Measurements from ENCODE around the gene PARD6G.
A peak's percentile ranks its signal among the peaks of the same experiment; 100 is the strongest.
"Not testable (repeated sequence)": the region's sequence is repeated elsewhere in the genome, so short reads cannot be mapped to it uniquely, and the experiment has no call there.

Gene PARD6G

GRCh38 chr18:80172056-80172455 lies 75.3 kb downstream of the PARD6G start:
- DNase-seq (ENCODE audit: low read depth in 2 of 2) = no peak

- DNase-seq (ENCODE audit: low read depth in 2 of 2) = peak; percentile 28 to 53
Observed at GRCh38 chr18:80171054-80171872, 76.1 kb downstream of the PARD6G start.

- no peak for DNase-seq (ENCODE audit: low read depth in 2 of 2)
Observed at GRCh38 chr18:80170395-80171053, 76.8 kb downstream of the PARD6G start.

DNA sequence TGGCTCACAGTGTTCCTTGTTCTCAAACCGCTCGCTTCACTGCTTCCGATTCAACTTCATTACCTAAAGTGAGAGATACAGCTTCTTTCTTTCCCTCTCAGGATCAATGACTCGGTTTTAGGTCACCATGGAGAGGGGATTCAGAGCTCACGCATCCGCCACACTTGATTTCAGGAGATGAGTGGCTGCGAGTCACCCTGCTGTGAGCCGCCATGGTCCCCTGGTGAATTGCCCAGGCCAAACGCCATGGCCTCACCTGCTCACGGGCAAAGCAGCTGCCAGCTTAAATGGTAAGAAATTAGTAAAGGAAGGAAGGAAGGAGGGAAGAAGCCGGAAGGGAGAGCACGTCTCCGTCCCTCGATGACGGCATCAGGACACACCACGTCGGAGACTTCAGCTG lies 77.7 kb downstream of the PARD6G start:
- no peak for DNase-seq (ENCODE audit: low read depth in 2 of 2)

DNA sequence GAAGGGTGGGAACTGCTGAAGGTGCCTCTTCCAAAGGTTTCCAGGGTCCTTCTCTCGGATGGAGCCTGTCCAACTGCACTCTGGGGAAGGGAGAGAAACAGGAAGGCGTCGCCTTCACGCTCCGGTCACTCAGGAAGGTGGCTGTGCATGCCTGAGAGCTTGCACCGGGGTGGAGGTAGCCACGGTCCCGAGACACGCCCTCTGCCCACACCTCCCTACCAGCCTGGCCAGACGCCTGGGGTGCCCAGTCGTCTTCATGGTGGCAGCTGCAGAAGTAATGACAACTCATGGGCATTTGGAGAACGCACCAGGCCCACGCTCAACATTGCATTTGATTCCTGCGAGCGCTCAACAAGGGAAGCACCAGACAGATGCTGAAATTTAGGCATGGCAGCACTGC lies 78.3 kb downstream of the PARD6G start:
- no peak for DNase-seq (ENCODE audit: low read depth in 2 of 2)

DNA sequence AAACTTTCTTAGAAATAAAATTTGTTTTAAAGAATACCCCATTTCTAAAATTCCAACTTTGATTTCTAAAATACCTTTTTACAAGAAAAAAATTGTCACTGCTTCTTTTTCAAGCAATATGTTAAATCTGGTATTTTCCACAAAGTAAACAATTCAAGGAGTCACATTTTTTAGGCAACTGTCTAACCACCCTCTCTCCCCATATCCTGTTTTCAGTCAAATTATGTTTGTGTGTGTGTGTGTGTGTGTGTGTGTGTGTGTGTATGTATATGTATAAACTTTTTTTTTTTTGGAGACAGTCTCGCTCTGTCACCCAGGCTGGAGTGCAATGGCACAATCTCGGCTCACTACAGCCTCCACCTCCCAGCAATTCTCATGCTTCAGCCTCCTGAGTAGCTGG lies 79.0 kb downstream of the PARD6G start:
- DNase-seq (ENCODE audit: low read depth in 2 of 2) = no peak

- no peak for DNase-seq (ENCODE audit: low read depth in 2 of 2)
Observed at GRCh38 chr18:80167931-80168330, 79.4 kb downstream of the PARD6G start.

- no peak for DNase-seq (ENCODE audit: low read depth in 2 of 2)
Observed at GRCh38 chr18:80167331-80167730, 80.0 kb downstream of the PARD6G start.

GRCh38 chr18:80166725-80167124 lies 80.6 kb downstream of the PARD6G start:
- no peak for DNase-seq (ENCODE audit: low read depth in 2 of 2)

GRCh38 chr18:80166240-80166639 lies 81.1 kb downstream of the PARD6G start:
- no peak for DNase-seq (ENCODE audit: low read depth in 2 of 2)

DNA sequence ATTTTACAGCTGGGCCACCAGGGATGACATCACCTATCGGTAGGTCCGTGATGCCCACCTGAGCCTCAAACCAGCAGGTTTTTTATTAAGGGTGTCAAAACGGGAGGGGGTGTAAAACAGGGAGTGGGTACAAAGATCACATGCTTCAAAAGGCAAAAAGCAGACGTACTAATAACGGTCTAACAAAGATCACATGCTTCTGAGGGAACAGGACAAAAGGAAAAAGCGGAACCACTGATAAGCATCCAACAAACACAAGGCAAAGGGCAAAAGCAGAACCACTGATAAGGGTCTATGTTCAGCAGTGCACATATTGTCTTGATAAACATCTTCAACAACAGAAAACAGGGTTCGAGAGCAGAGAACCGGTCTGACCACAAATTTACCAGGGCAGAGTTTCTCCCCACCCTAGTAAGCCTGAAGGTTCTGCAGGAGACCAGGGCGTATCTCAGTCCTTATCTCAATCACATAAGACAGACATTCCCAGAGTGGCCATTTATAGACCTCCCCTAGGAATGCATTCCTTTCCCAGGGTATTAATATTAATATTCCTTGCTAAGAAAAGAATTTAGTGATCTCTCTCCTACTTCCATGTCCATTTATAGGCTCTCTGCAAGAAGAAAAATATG lies 82.5 kb downstream of the PARD6G start:
- DNase-seq (ENCODE audit: low read depth in 2 of 2) = not testable (repeated sequence)

- DNase-seq (ENCODE audit: low read depth in 2 of 2) = no peak
Observed at GRCh38 chr18:80163183-80163582, 84.1 kb downstream of the PARD6G start.

GRCh38 chr18:80161781-80162417 lies 85.4 kb downstream of the PARD6G start:
- DNase-seq (ENCODE audit: low read depth in 2 of 2) = no peak

GRCh38 chr18:80159713-80160636 lies 87.3 kb downstream of the PARD6G start:
- DNase-seq (ENCODE audit: low read depth in 2 of 2) = peak in 1 of 2 donors; percentile 28

GRCh38 chr18:80158365-80158764 lies 88.9 kb downstream of the PARD6G start:
- DNase-seq (ENCODE audit: low read depth in 2 of 2) = no peak

GRCh38 chr18:80157708-80158343 lies 89.5 kb downstream of the PARD6G start:
- DNase-seq (ENCODE audit: low read depth in 2 of 2) = peak; percentile 55 to 64

GRCh38 chr18:80154293-80154692 lies 93.0 kb downstream of the PARD6G start:
- DNase-seq (ENCODE audit: low read depth in 2 of 2) = peak in 1 of 2 donors; percentile 8

GRCh38 chr18:80149667-80150066 lies 97.6 kb downstream of the PARD6G start:
- DNase-seq (ENCODE audit: low read depth in 2 of 2) = no peak

- no peak for DNase-seq (ENCODE audit: low read depth in 2 of 2)
Observed at GRCh38 chr18:80148326-80149199, 98.8 kb downstream of the PARD6G start.
